Activated CD8-positive, alpha-beta memory T cell treated with anti-CD3 and anti-CD28 coated beads for 48 hours (primary cell): ENCODE results near the gene PSMB2.
"Not testable (repeated sequence)": the region's sequence is repeated elsewhere in the genome, so short reads cannot be mapped to it uniquely, and the experiment has no call there.

Experiments
- DNase-seq, 3 experiments: peaks; one replicate each; pipeline ENCODE4 v3.0.0-alpha.2; 2020; ENCODE audit warnings: low read depth in 2 of 3, low spot score in 2 of 3

PSMB2 gene

GRCh38 chr1:35641233-35641866 lies at the start of gene PSMB2:
PSMB2 (minus strand) TSS chr1:35641526; CDS start chr1:35641432, 94 bp downstream.
- peak; percentile 88 to 98 (median 96) for DNase-seq

GRCh38 chr1:35691080-35691479 lies 49.8 kb upstream of the PSMB2 start:
- DNase-seq = no peak

DNA sequence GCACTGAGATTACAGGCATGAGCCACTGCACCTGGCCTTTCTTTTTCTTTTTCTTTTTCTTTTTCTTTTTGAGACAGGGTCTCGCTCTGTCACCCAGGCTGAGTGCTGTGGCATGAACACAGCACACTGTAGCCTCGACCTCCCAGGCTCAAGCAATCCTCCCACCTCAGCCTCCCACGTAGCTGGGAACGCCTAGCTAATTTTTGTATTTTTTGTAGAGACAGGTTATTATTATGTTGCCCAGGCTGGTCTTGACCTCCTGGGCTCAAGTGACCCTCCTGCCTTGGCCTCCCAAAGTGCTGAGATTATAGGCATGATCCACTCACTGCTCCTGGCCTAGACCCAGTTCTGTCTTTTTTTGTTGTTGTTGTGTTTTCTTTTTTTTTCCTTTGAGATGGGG lies 48.8 kb upstream of the PSMB2 start:
- not testable (repeated sequence) for DNase-seq

- no peak for DNase-seq
These were observed 46.8 kb upstream of the PSMB2 start for GRCh38 chr1:35688161-35688560.

DNA sequence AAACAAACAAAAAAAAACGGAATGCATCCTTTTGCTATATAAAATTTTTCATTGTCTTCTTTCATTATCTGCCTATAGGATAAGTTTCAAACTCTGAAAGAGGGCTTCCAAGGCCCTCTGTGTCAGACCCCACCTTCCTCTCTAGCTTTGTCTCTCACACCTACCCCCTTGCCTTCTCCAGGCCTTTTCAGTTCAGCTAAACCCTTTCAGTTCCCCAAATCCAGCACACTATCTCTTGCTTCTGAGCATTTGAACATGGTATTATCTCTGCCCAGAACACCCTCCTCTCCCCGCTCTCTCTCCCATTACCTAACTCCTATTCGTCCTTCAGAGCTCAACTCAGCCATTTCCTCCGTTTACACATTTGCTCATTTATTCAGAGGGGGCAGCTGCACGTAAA lies 41.7 kb upstream of the PSMB2 start:
- DNase-seq = no peak

- DNase-seq = no peak
These were observed 38.9 kb upstream of the PSMB2 start for GRCh38 chr1:35680271-35680670.

GRCh38 chr1:35675773-35676172 lies 34.4 kb upstream of the PSMB2 start:
- no peak for DNase-seq

DNA sequence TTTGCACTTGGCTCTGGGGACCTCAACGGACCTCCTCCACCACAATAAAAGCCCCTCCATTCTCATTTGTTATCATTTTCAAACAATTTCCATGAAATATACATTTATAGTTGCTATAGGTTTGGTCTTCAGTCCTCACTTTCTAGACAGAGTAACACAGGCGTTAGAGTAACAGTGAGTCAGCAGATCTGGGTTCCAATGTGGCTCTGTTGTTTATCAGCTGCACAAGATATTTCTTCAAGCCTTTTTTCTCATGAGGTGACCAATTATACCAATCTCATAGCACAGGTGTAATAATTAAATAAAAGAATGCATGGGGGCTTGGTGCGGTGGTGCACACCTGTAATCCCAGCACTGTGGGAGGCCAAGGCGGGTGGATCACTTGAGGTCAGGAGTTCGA lies 32.8 kb upstream of the PSMB2 start:
- DNase-seq = no peak

DNA sequence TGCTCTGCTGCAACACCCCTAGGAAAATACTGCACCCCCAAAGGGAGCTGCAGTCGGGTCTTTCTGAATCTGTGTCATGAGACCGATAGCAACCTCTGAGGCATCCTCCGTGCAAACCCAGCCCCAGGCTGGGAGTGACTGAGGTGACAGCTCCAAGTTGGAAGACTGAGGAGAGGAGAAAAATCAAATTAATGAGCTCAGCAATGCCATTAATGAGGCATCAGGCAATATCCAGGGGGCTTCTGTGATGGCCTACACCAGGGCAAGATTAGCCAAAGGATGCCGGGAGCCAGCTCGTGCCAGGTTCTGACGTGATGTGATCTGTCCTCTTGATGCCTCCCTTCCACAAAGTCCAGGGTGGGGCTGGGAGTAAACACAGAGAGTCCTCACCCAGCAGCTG lies 30.8 kb upstream of the PSMB2 start:
- no peak for DNase-seq

DNA sequence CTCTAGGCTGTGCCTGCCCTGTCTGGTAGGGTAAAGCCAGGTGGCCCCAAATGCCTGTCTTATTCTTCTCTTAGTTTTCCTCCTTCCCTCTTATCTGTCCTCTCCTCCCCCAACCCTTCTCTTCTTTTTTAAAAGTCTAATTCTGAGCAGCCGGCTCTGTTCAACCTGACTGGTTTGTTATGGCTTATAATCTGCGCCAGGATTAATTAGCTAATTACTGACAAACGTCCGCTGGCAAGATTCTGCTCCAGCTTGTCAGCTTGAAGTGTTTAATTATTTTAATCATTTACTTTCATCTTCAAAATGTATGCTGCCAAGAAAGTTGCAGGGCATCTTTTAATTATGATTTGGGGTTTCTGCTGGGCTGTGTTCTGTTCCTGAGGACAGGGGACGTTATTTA lies 27.2 kb upstream of the PSMB2 start:
- no peak for DNase-seq

GRCh38 chr1:35666916-35667315 lies 25.6 kb upstream of the PSMB2 start:
- no peak for DNase-seq

DNA sequence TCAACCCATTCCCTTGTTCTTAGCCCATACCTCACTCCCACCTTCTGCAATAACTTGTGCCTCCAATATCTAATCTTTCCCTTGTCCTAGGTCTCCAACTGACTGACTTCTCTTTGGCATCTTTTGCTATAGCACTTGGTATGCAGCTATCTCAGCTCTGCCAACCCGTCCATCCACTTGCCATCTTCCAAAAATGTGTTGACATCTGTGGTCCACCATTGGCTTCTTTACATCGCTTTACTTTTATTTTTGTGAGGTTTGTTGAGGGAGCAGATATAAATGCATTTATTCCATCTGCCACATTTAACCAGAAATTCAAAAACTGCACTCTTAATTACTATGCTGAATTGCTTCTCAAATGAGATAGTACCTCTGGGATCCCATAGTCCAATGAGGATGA lies 24.9 kb upstream of the PSMB2 start:
- DNase-seq = no peak

- no peak for DNase-seq
These were observed 22.1 kb upstream of the PSMB2 start for GRCh38 chr1:35663434-35663833.

GRCh38 chr1:35661474-35661795 lies 20.1 kb upstream of the PSMB2 start:
- DNase-seq = no peak

DNA sequence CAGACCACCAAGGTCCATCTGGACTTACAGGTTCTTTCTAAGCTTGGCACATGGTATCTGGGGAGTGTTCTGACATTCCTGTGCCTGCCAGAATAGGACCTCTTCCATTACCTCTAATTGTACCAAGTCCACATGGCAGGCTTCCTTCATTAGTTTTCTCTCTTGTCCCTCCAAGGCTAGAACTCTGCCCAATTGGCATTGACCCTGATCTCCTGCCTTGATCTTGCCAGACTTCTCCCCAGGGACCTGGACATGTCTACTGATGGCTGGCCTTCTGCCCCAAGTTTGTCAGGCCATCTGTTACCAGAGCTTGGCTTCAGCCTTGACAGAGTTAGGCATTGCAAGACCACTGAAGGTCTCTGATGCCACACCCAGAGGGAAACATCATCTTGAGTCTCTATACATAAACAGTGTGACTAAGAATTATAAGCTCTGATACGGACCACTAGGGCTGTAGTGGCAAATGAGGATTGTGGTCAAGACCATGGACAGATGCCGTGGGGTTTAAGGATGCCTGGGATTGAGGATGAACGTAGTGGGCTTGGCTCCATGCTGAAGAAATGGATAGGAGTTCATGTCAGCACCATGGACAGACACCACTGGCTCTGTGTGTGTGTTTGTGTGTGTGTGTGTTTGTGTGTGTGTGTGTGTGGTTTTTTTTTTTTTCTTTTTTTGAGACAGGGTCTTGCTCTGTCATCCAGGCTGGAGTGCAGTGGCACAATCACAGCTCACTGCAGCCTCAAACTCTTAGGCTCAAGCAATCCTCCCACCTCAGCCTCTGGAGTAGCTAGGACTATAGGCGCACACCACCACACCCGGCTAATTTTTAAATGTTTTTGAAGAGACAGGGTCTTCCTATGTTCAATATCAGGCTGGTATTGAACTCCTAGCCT lies 19.5 kb upstream of the PSMB2 start:
- no peak for DNase-seq

GRCh38 chr1:35659589-35659988 lies 18.3 kb upstream of the PSMB2 start:
- no peak for DNase-seq

GRCh38 chr1:35657851-35658250 lies 16.5 kb upstream of the PSMB2 start:
- no peak for DNase-seq

GRCh38 chr1:35656863-35657232 lies 15.5 kb upstream of the PSMB2 start:
- no peak for DNase-seq

DNA sequence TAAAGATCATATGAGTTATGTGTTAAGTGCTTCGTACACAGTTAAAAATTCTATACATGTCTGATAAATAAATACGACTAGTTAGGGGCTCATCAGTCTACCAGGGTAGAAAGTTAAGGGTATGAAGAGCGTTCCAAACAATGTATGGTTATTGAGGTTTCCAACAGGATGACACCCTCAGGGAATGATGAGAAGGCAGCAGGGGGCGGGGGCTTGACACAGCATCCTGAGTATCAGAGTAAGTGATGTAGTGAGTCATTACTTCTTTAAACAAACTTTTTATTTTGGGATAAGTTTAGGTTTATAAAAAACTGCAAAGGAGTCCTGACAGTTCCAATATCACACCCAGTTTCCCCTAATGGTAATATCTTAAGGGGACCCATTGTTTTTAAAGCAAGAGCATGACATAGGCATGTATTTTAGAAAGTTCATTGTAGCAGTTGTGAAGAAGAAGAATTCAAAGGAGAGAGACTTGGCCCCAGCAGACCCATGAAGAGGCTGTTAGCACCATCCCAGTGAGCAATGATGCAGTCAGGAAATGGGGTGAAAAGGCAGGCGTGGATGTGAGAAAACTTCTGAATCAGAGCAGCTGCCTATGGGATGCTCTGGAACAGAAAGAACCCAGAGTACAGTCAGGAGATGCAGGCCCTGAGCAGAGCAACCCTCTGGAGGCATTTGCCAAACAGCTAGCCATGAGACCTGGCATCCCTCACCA lies 15.0 kb upstream of the PSMB2 start:
- no peak for DNase-seq

DNA sequence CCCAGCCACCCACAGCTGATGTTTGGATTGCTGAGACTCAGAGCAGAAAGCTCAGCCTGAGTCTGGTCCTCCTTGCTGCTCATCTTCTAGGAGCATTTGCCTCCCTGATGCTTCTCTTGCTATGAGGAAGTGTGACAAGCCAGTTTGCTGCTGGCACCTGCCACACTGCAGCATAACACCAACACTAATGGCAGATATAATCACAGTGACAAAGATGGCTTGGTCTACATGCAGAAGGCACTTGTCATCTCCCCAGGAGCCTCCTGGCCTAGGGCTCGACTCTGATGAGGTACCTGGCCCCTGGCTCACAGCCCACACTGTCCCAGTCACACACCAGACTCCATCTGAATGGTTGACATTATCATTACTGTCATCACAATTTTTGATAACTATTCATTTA lies 13.9 kb upstream of the PSMB2 start:
- DNase-seq = no peak

DNA sequence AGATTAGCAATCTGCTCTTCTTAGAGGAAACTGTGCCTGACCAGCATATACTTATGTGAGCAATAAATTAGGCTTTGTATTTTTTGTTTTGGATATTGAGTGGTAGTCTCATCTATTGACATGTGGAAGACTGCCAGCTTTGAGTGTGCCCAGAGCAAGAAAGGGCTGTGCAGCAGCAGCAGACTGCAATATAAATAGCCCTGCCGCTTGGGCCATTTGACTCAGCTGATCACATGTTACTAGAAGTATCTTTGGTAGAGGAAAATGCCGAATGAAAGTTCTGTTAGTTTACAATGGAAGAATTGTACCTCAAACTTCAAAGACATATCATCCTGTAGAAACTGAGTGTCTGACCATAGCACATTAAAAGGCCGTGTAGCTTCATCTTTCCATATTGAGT lies 9.1 kb upstream of the PSMB2 start:
- DNase-seq = no peak

- DNase-seq = no peak
These were observed 4.7 kb upstream of the PSMB2 start for GRCh38 chr1:35646043-35646442.
